Astrocyte (in vitro differentiated cells and primary cell): Measurements from ENCODE around the gene OLA1. TPM values are rescaled to one million over a fixed set of nuclear protein-coding genes. Genes with fewer than 3 reads are reported as not detected.

Experiments used
- DNase-seq: peaks from one replicate; pipeline ENCODE4 v3.0.0-alpha.2; 2010; ENCODE audit warnings: low read depth
- FAIRE-seq: peaks from 2 replicates; lab custom pipeline; 2011; peaks lifted over from hg19 to GRCh38; lab: Jason Lieb, UNC
- H2AFZ ChIP-seq: 2 replicates; pipeline ENCODE4 v1.6.0; 2012; ENCODE audit warnings: low read depth, low read length, inconsistent platforms
- H3K27ac ChIP-seq: 2 replicates; pipeline ENCODE4 v1.5.1; 2011; ENCODE audit warnings: low read depth, low read length, inconsistent platforms
- H3K27me3 ChIP-seq: 2 replicates; pipeline ENCODE4 v1.6.0; 2011; ENCODE audit warnings: low read length, inconsistent platforms; ENCODE audit not compliant: insufficient read depth
- H3K36me3 ChIP-seq: 2 replicates; pipeline ENCODE4 v1.5.1; 2011; ENCODE audit warnings: low read length, inconsistent platforms; ENCODE audit not compliant: insufficient read depth
- H3K4me1 ChIP-seq: 2 replicates; pipeline ENCODE4 v1.5.1; 2011; ENCODE audit warnings: low read length, inconsistent platforms; ENCODE audit not compliant: insufficient read depth
- H3K4me2 ChIP-seq: 2 replicates; pipeline ENCODE4 v1.6.0; 2012; ENCODE audit warnings: low read length, inconsistent platforms
- H3K4me3 ChIP-seq: 2 replicates; pipeline ENCODE4 v1.5.1; 2011; ENCODE audit warnings: low read depth, mild to moderate bottlenecking, low read length, inconsistent platforms; ENCODE audit not compliant: insufficient read depth
- H3K79me2 ChIP-seq: 2 replicates; pipeline ENCODE4 v1.6.0; 2012; ENCODE audit warnings: mild to moderate bottlenecking, low read length, inconsistent platforms; ENCODE audit not compliant: insufficient read depth
- H3K9ac ChIP-seq: 2 replicates; pipeline ENCODE4 v1.6.0; 2012; ENCODE audit warnings: mild to moderate bottlenecking, low read length, inconsistent platforms
- H3K9me3 ChIP-seq: 2 replicates; pipeline ENCODE4 v1.5.1; 2012; ENCODE audit warnings: low read depth, mild to moderate bottlenecking, low read length, inconsistent platforms; ENCODE audit not compliant: insufficient read depth
- H4K20me1 ChIP-seq: 2 replicates; pipeline ENCODE4 v1.6.0; 2012; ENCODE audit warnings: low read length, inconsistent platforms; ENCODE audit not compliant: insufficient read depth
- H3K27ac Mint-ChIP-seq: one replicate; pipeline ENCODE4 v1.8.0; 2021; ENCODE audit warnings: mild to moderate bottlenecking, mixed read lengths; ENCODE audit not compliant: unreplicated experiment
- H3K27me3 Mint-ChIP-seq: one replicate; pipeline ENCODE4 v1.8.0; 2021; ENCODE audit warnings: low read depth, mixed read lengths; ENCODE audit not compliant: unreplicated experiment
- H3K36me3 Mint-ChIP-seq: one replicate; pipeline ENCODE4 v1.8.0; 2021; ENCODE audit warnings: low read depth, mixed read lengths; ENCODE audit not compliant: unreplicated experiment
- H3K4me1 Mint-ChIP-seq: one replicate; pipeline ENCODE4 v1.8.0; 2021; ENCODE audit warnings: low read depth, mixed read lengths; ENCODE audit not compliant: unreplicated experiment
- H3K4me3 Mint-ChIP-seq: one replicate; pipeline ENCODE4 v1.8.0; 2021; ENCODE audit warnings: mild to moderate bottlenecking, moderate library complexity, mixed read lengths; ENCODE audit not compliant: unreplicated experiment
- H3K9me3 Mint-ChIP-seq: one replicate; pipeline ENCODE4 v1.8.0; 2021; ENCODE audit warnings: mild to moderate bottlenecking, mixed read lengths; ENCODE audit not compliant: unreplicated experiment
- CTCF ChIP-seq: IDR thresholded peaks from 2 replicates; pipeline ENCODE4 v1.5.1; 2011; ENCODE audit warnings: low read depth, mild to moderate bottlenecking, inconsistent platforms, low read length, moderate library complexity; ENCODE audit not compliant: insufficient read depth
- EZH2 ChIP-seq: IDR thresholded peaks from 2 replicates; pipeline ENCODE4 v1.6.1; 2012; ENCODE audit warnings: mild to moderate bottlenecking, low read length, inconsistent platforms; ENCODE audit not compliant: insufficient read depth
- total RNA-seq: library from RNA; stranded (reverse); gene quantifications from 2 replicates; pipeline ENCODE4 v1.2.1, GENCODE V29; 2021

Gene OLA1
- total RNA-seq, 1 donor from 2014 or later, result 104 TPM

GRCh38 chr2:174051741-174052583, 196.4 kb downstream of the OLA1 start:
- Mint-ChIP-seq H3K9me3 (no peaks in the 10 kb centered on the region), H3K4me1 (peaks cover 35% of the 10 kb centered on the region), H3K36me3 (no peaks in the 10 kb centered on the region), H3K27ac (peak overlapping the region; percentile 83), H3K4me3 (no peak overlapping the region), H3K27me3 (no peaks in the 10 kb centered on the region)
- no peaks in the 10 kb centered on the region for H3K36me3 ChIP-seq
- H4K20me1 ChIP-seq, result no peaks in the 10 kb centered on the region
- peak overlapping the region; percentile 72 for H3K4me2 ChIP-seq
- H2AFZ ChIP-seq, result peak overlapping the region; percentile 65
- no peak for TF ChIP-seq CTCF
- no peak for TF ChIP-seq EZH2
- H3K4me3 ChIP-seq, result no peak overlapping the region
- DNase-seq (peak; percentile 75), FAIRE-seq (no peak)
- no peaks in the 10 kb centered on the region for H3K9me3 ChIP-seq
- no peaks in the 10 kb centered on the region for H3K79me2 ChIP-seq
- H3K4me1 ChIP-seq, result peaks cover 14% of the 10 kb centered on the region
- peak overlapping the region; percentile 18 for H3K27ac ChIP-seq
- H3K27me3 ChIP-seq, result no peaks in the 10 kb centered on the region
- H3K9ac ChIP-seq, result peak overlapping the region; percentile 24

- Histone ChIP-seq H3K27me3 (no peaks in the 10 kb centered on the region), H3K36me3 (no peaks in the 10 kb centered on the region), H3K4me3 (no peak overlapping the region), H3K9me3 (no peaks in the 10 kb centered on the region), H2AFZ (no peak overlapping the region), H3K27ac (no peak overlapping the region), H3K9ac (no peak overlapping the region), H3K4me2 (peak overlapping the region; percentile 72), H4K20me1 (no peaks in the 10 kb centered on the region), H3K79me2 (no peaks in the 10 kb centered on the region), H3K4me1 (peaks cover 14% of the 10 kb centered on the region)
- peaks cover 35% of the 10 kb centered on the region for H3K4me1 Mint-ChIP-seq
- FAIRE-seq (no peak), DNase-seq (no peak)
- H3K36me3 Mint-ChIP-seq, result no peaks in the 10 kb centered on the region
- peak overlapping the region; percentile 83 for H3K27ac Mint-ChIP-seq
- no peak overlapping the region for H3K4me3 Mint-ChIP-seq
- no peaks in the 10 kb centered on the region for H3K9me3 Mint-ChIP-seq
- TF ChIP-seq CTCF (no peak), EZH2 (no peak)
- no peaks in the 10 kb centered on the region for H3K27me3 Mint-ChIP-seq
These were observed 197.3 kb downstream of the OLA1 start for GRCh38 chr2:174051068-174051467.

- H3K27me3 Mint-ChIP-seq, result no peaks in the 10 kb centered on the region
- Histone ChIP-seq H3K36me3 (no peaks in the 10 kb centered on the region), H3K9ac (no peak overlapping the region), H4K20me1 (no peaks in the 10 kb centered on the region), H3K9me3 (no peaks in the 10 kb centered on the region), H3K27me3 (no peaks in the 10 kb centered on the region), H2AFZ (no peak overlapping the region), H3K4me3 (no peak overlapping the region), H3K4me2 (no peak overlapping the region), H3K27ac (no peak overlapping the region), H3K79me2 (no peaks in the 10 kb centered on the region), H3K4me1 (peaks cover 14% of the 10 kb centered on the region)
- H3K9me3 Mint-ChIP-seq, result no peaks in the 10 kb centered on the region
- FAIRE-seq (no peak), DNase-seq (no peak)
- no peak overlapping the region for H3K4me3 Mint-ChIP-seq
- TF ChIP-seq CTCF, result no peak
- no peak for TF ChIP-seq EZH2
- H3K27ac Mint-ChIP-seq, result no peak overlapping the region
- H3K36me3 Mint-ChIP-seq, result no peaks in the 10 kb centered on the region
- H3K4me1 Mint-ChIP-seq, result peaks cover 35% of the 10 kb centered on the region
These were observed 198.4 kb downstream of the OLA1 start for GRCh38 chr2:174049895-174050294.
